SU-DHL-6 (cell line): ENCODE data around the gene CFAP69.

Source experiments
- CTCF ChIP-seq: fragments of 200-600 bp; sonication (generic); IDR thresholded peaks from one replicate; pipeline ENCODE4 v1.5.1; 2017; ENCODE audit warnings: antibody characterized with exemption, mild to moderate bottlenecking, low read length, moderate library complexity; ENCODE audit not compliant: insufficient read depth, poor library complexity, severe bottlenecking
- EZH2phosphoT487 ChIP-seq: fragments of 200-600 bp; sonication (generic), shearing (Covaris generic); conservative IDR thresholded peaks from 2 replicates; pipeline ENCODE4 v1.6.1; 2018; ENCODE audit warnings: mild to moderate bottlenecking, antibody characterized with exemption, low read length, moderate library complexity, mixed read lengths

GRCh38 chr7:90262438-90262837, 17.5 kb downstream of the CFAP69 start:
- peak; percentile 27 for TF ChIP-seq CTCF
- TF ChIP-seq EZH2phosphoT487 = no peak
